ENCODE measurements around the gene C1QTNF7.

Gene C1QTNF7

GRCh38 chr4:15493411-15493810 lies 65.6 kb downstream of the C1QTNF7 start:
- no peak overlapping the region for H3K4me3 ChIP-seq (ENCODE audit: control insufficient read depth, low read depth, low read length)
- peak; percentile 11 for DNase-seq (ENCODE audit: low read depth)
- TF ChIP-seq, protein P1, sequence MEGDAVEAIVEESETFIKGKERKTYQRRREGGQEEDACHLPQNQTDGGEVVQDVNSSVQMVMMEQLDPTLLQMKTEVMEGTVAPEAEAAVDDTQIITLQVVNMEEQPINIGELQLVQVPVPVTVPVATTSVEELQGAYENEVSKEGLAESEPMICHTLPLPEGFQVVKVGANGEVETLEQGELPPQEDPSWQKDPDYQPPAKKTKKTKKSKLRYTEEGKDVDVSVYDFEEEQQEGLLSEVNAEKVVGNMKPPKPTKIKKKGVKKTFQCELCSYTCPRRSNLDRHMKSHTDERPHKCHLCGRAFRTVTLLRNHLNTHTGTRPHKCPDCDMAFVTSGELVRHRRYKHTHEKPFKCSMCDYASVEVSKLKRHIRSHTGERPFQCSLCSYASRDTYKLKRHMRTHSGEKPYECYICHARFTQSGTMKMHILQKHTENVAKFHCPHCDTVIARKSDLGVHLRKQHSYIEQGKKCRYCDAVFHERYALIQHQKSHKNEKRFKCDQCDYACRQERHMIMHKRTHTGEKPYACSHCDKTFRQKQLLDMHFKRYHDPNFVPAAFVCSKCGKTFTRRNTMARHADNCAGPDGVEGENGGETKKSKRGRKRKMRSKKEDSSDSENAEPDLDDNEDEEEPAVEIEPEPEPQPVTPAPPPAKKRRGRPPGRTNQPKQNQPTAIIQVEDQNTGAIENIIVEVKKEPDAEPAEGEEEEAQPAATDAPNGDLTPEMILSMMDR (conservative IDR thresholded peaks at IDR 0.05; ENCODE audit: control insufficient read depth, insufficient read depth, low read depth, low read length): no peak

DNA sequence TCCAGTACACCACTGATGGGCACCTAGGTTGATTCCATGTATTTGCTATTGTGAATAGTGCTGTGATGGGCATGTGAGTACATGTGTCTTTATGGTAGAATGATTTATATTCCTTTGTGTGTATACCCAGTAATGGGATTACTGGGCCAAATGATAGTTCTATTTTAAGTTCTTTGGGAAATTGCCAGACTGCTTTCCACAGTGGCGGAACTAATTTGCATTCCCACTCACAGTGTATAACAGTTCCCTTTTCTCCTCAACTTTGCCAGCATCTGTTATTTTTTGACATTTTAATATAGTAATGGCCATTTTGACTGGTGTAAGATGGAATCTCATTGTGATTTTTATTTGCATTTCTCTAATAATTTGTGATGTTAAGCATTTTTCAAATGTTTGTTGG lies 67.8 kb downstream of the C1QTNF7 start:
- TF ChIP-seq, protein P1 (conservative IDR thresholded peaks at IDR 0.05; ENCODE audit: control insufficient read depth, insufficient read depth, low read depth, low read length): no peak
- no peak for DNase-seq (ENCODE audit: low read depth)

More for the DNA sequence above, 67.8 kb downstream of the C1QTNF7 start:
- H3K4me3 ChIP-seq (ENCODE audit: control insufficient read depth, low read depth, low read length): no peak overlapping the region

All from fibroblast of mammary gland (primary cell).